CD4-positive, alpha-beta T cell (primary cell): Measurements from ENCODE around the gene KCNMB2. TPM values are rescaled to one million over a fixed set of nuclear protein-coding genes. Genes with fewer than 3 reads are reported as not detected.

Experiments
- ATAC-seq: fragments of 200-7000 bp; cut with Tn5 transposase; one replicate; pipeline ENCODE4 v1.10.0; 2022; ENCODE audit warnings: mild to moderate bottlenecking; ENCODE audit not compliant: poor library complexity
- CTCF ChIA-PET: fragments of 350-600 bp; sonication (Branson Sonifier 250); formaldehyde crosslinking; loops from one replicate; lab custom pipeline; 2021; ENCODE audit warnings: antibody characterized with exemption, inconsistent platforms; lab: Charles Lee
- POLR2A ChIA-PET: fragments of 350-600 bp; sonication (Branson Sonifier 250); formaldehyde crosslinking; loops from one replicate; lab custom pipeline; 2021; ENCODE audit warnings: antibody characterized with exemption, inconsistent platforms; lab: Charles Lee
- DNase-seq, 14 experiments: peaks; one replicate each; pipeline ENCODE4 v3.0.0-alpha.2; 2013 to 2020; ENCODE audit warnings: mixed read lengths in 2 of 14
- H3K27ac ChIP-seq, 2 donors: one replicate each; pipeline versions ENCODE4 v1.5.1 to v1.7.0; 2013; ENCODE audit warnings: low read length in 2 of 2, low read depth in 1 of 2, mild to moderate bottlenecking in 1 of 2
- H3K27me3 ChIP-seq, 2 experiments: 1 replicate in 1 of 2; 2 replicates in 1 of 2; pipeline versions ENCODE4 v1.6.1 to v1.7.0; 2013; ENCODE audit warnings: low read length in 2 of 2, control low read depth in 1 of 2, mild to moderate bottlenecking in 1 of 2, moderate library complexity in 1 of 2; ENCODE audit not compliant: insufficient read depth in 2 of 2, control insufficient read depth in 1 of 2
- H3K36me3 ChIP-seq: one replicate; pipeline ENCODE4 v1.6.1; 2013; ENCODE audit warnings: low read length, control low read depth; ENCODE audit not compliant: insufficient read depth
- H3K4me1 ChIP-seq: one replicate; pipeline ENCODE4 v1.6.1; 2013; ENCODE audit warnings: low read length, control low read depth; ENCODE audit not compliant: insufficient read depth
- H3K4me3 ChIP-seq: one replicate; pipeline ENCODE4 v1.5.1; 2013; ENCODE audit warnings: mild to moderate bottlenecking, low read length, moderate library complexity
- H3K9me3 ChIP-seq, 2 experiments: 1 replicate in 1 of 2; 2 replicates in 1 of 2; pipeline versions ENCODE4 v1.6.1 to v1.7.0; 2013; ENCODE audit warnings: low read length in 2 of 2, mild to moderate bottlenecking in 2 of 2, control low read depth in 1 of 2, moderate library complexity in 1 of 2; ENCODE audit not compliant: control insufficient read depth in 1 of 2, insufficient read depth in 1 of 2
- H3K27ac Mint-ChIP-seq: one replicate; pipeline ENCODE4 v1.8.0; 2020; ENCODE audit warnings: mixed read lengths
- H3K27me3 Mint-ChIP-seq: one replicate; pipeline ENCODE4 v1.8.0; 2021; ENCODE audit warnings: mixed read lengths
- H3K36me3 Mint-ChIP-seq: one replicate; pipeline ENCODE4 v1.8.0; 2021; ENCODE audit warnings: low read depth, mixed read lengths
- H3K4me1 Mint-ChIP-seq: one replicate; pipeline ENCODE4 v1.8.0; 2021; ENCODE audit warnings: low read depth, mixed read lengths
- H3K4me3 Mint-ChIP-seq: one replicate; pipeline ENCODE4 v1.8.0; 2020; ENCODE audit warnings: mild to moderate bottlenecking, mixed read lengths
- H3K9me3 Mint-ChIP-seq: one replicate; pipeline ENCODE4 v1.8.0; 2020; ENCODE audit warnings: mixed read lengths
- CTCF ChIP-seq: fragments of 200-600 bp; IDR thresholded peaks from one replicate; pipeline ENCODE4 v1.8.0; 2022; ENCODE audit warnings: antibody characterized with exemption, mild to moderate bottlenecking
- intact Hi-C, 2 experiments: fragments of 100-400 bp; cut with DNase I in 1 of 2; cut with micrococcal nuclease in 1 of 2; formaldehyde crosslinking; loops; one replicate each; pipeline versions ENCODE4 v1.15.1 to v1.9.0; 2023 to 2025; cut with DNase I, micrococcal nuclease
- total RNA-seq, 174 experiments: library from RNA in 2 of 174; stranded (reverse) in 2 of 174; gene quantifications; one replicate each; pipeline ENCODE4 v1.2.3 and lab custom pipeline; 2021 to 2026

KCNMB2 gene
- total RNA-seq, 2 experiments from 2014 or later, result not detected

- TF ChIP-seq CTCF, result no peak
- DNase-seq (no peak), ATAC-seq (no peak)
- intact Hi-C loops, result no loop called here
- H3K9me3 ChIP-seq, result no peaks in the 10 kb centered on the region
- CTCF ChIA-PET, result no interaction called here
- Mint-ChIP-seq H3K27ac (no peak overlapping the region), H3K36me3 (no peaks in the 10 kb centered on the region), H3K4me3 (no peak overlapping the region), H3K9me3 (no peaks in the 10 kb centered on the region), H3K27me3 (peaks cover 5% of the 10 kb centered on the region), H3K4me1 (no peaks in the 10 kb centered on the region)
- POLR2A ChIA-PET, result no interaction called here
- H3K27ac ChIP-seq, result no peak overlapping the region
- no peak overlapping the region for H3K4me3 ChIP-seq
- H3K36me3 ChIP-seq, result no peaks in the 10 kb centered on the region
- no peaks in the 10 kb centered on the region for H3K27me3 ChIP-seq
- no peaks in the 10 kb centered on the region for H3K4me1 ChIP-seq
Observed at GRCh38 chr3:178561239-178561638, 25.0 kb downstream of the KCNMB2 start.

- DNase-seq, result no peak
- intact Hi-C loops, result no loop called here
- no peak for ATAC-seq
- POLR2A ChIA-PET, result no interaction called here
- H3K27ac Mint-ChIP-seq, result no peak overlapping the region
- Histone ChIP-seq H3K4me3 (no peak overlapping the region), H3K27me3 (no peaks in the 10 kb centered on the region), H3K9me3 (no peaks in the 10 kb centered on the region), H3K36me3 (no peaks in the 10 kb centered on the region), H3K4me1 (no peaks in the 10 kb centered on the region), H3K27ac (no peak overlapping the region)
- no peaks in the 10 kb centered on the region for H3K36me3 Mint-ChIP-seq
- no peaks in the 10 kb centered on the region for H3K9me3 Mint-ChIP-seq
- no peak for TF ChIP-seq CTCF
- H3K4me3 Mint-ChIP-seq, result no peak overlapping the region
- peaks cover 5% of the 10 kb centered on the region for H3K27me3 Mint-ChIP-seq
- CTCF ChIA-PET, result no interaction called here
- H3K4me1 Mint-ChIP-seq, result no peaks in the 10 kb centered on the region
Observed at GRCh38 chr3:178562143-178562946, 26.1 kb downstream of the KCNMB2 start.

GRCh38 chr3:178562947-178563232 lies 26.7 kb downstream of the KCNMB2 start:
- no peaks in the 10 kb centered on the region for H3K4me1 Mint-ChIP-seq
- H3K27ac ChIP-seq, result no peak overlapping the region
- no peaks in the 10 kb centered on the region for H3K36me3 Mint-ChIP-seq
- no peak for DNase-seq
- no peaks in the 10 kb centered on the region for H3K9me3 ChIP-seq
- H3K4me3 Mint-ChIP-seq, result no peak overlapping the region
- ChIA-PET POLR2A (no interaction called here), CTCF (no interaction called here)
- no peak for TF ChIP-seq CTCF
- no peak overlapping the region for H3K27ac Mint-ChIP-seq
- no peaks in the 10 kb centered on the region for H3K9me3 Mint-ChIP-seq
- ATAC-seq, result no peak
- H3K27me3 ChIP-seq, result no peaks in the 10 kb centered on the region
- no peaks in the 10 kb centered on the region for H3K4me1 ChIP-seq
- intact Hi-C loops, result no loop called here
- H3K36me3 ChIP-seq, result no peaks in the 10 kb centered on the region
- peaks cover 5% of the 10 kb centered on the region for H3K27me3 Mint-ChIP-seq
- H3K4me3 ChIP-seq, result no peak overlapping the region
